HG03442 (cell line): ENCODE measurements around the gene POLR2B.
"Not testable (repeated sequence)": the region's sequence is repeated elsewhere in the genome, so short reads cannot be mapped to it uniquely, and the experiment has no call there.

Experiments
- ATAC-seq: cut with Tn5 transposase; IDR thresholded peaks from one replicate; pipeline ENCODE4 v1.9.1; 2021; ENCODE audit warnings: mild to moderate bottlenecking, moderate library complexity; ENCODE audit not compliant: unreplicated experiment

POLR2B gene

GRCh38 chr4:57051095-57051494 is 72.4 kb downstream of the POLR2B start:
- no peak for ATAC-seq

GRCh38 chr4:57051524-57051923 is 72.8 kb downstream of the POLR2B start:
- ATAC-seq = no peak

- no peak for ATAC-seq
Observed at GRCh38 chr4:57053508-57053907, 74.8 kb downstream of the POLR2B start.

- no peak for ATAC-seq
Observed at GRCh38 chr4:57055886-57056285, 77.2 kb downstream of the POLR2B start.

- ATAC-seq = no peak
Observed at GRCh38 chr4:57059890-57060716, 81.4 kb downstream of the POLR2B start.

- ATAC-seq = not testable (repeated sequence)
Observed at GRCh38 chr4:57060717-57061067, 82.0 kb downstream of the POLR2B start.

DNA sequence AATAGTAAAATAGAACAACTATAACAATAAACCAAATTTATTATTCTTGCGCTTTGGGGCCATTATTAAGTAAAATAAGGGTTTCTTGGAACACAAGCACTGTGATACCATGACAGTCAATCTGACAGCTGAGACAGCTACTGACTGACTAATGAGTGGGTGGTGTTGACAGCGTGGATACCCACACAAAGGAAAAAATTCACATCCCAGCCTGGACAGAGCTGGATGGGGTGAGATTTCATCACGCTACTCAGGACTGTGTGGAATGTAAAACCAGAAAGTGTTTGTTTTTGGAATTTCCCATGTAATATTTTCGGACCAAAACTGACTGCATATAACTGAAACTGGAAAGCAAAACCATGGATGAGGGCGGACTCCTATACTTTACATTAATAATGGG is 82.7 kb downstream of the POLR2B start:
- ATAC-seq = no peak

GRCh38 chr4:57063518-57063917 is 84.8 kb downstream of the POLR2B start:
- ATAC-seq = no peak

GRCh38 chr4:57064120-57064519 is 85.4 kb downstream of the POLR2B start:
- no peak for ATAC-seq

DNA sequence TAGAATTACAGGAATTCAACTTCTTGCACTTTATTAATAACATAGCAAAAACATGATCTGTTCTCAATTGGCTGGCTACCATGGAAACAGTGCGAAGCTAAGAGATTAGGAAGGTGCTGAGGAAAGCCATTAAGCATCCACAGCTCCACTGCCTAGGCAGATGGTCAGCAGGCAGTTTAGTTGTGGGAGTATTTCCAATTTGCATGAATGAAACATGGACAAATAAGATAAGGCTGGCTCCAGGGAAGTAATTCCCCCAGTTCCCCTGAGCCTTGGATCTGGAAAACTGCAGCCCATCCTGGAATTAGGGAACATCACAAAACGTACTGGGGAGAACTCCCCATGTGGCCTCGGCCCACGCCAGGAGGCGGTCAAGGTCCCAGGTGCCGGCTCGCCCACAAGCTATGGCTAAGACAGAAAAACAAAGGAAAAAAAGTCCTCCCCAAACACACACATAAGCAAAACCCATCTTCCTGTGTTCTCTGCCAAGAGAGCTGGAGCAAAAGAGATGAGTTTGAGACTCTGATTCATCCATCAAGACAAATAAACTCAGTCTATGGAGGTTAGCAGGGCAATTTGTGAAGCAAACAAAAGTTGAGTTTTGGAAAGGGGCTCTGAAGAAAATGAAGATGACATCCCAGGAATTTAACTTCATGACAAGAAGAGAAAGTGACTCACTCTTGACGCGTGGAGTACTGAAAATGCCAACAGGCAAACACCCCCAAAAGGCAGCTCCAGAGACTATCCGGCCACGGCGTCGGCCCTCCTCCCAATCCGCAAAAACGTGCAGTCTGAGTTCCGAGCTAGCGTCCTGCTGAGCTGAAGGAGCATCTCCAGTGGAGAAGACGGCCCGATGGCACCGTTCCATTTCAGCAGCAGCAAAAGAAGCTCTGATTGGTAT is 86.4 kb downstream of the POLR2B start:
- ATAC-seq = no peak

DNA sequence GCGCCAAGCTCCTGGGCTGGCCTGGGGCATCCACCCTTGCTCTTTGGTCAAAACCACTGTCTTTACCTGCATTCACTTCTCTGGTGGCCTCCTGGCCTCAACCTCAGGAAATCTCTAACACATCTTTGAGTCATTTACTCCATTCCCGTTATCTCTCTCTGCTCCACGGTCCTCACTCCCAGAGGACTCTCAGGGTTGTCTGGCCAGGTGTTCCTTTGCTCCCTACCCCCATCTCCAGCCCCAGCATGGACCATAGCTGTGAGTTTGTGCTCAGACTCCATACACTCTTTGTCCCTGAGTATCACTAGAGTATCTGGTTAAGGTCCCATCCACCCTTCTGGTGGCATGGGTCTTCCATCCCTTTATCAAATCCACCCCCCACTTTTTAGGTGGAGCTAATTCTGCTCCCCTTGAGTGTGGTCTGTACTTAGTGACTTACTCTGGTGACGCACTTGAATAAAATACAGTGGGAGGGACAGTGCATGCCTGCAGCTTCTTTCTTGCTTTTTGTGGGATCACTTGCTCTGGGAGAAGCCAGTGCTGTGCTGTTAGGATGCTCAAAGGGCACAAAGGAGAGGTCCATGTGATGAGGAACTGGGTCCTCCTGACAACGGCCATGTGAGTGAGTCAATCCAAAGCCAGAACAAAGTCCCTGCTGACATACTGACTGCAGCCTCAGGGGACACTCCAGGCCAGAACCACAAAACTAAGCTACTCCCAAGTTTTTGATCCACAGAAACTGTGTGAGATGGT is 87.2 kb downstream of the POLR2B start:
- ATAC-seq = no peak

DNA sequence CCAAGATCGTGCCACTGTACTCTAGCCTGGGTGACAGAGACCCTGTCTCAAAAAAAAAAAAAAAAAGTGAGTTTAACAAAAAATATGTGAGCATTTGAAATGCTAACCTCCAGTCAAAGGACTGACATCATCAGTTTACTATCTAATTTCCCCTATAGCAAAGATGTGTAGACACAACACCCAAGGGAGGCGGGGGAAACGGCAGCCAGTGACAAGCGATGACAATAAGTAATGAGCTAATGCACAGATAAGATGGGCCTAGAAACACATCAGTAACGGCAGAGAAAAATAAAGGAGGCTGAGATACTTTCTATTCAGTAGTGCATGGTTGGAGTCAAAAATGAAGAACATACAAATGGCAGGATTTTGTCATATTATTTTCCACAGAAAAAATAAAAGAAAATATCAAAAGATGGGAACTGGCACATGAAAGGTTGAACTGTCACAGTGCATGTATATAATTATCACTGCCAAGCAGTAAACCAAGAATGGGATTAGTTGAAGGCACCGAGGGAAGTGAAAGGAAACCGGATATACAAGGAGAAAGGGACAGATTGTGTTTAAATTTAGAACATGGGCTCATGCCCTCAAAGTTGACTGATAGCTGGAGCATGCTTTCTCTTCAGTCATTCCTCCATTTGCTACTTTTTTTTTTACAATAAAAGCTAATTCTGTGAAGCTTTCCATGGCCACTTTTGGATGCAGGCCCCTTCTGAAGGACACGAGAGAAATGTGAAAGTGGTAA is 89.7 kb downstream of the POLR2B start:
- no peak for ATAC-seq

DNA sequence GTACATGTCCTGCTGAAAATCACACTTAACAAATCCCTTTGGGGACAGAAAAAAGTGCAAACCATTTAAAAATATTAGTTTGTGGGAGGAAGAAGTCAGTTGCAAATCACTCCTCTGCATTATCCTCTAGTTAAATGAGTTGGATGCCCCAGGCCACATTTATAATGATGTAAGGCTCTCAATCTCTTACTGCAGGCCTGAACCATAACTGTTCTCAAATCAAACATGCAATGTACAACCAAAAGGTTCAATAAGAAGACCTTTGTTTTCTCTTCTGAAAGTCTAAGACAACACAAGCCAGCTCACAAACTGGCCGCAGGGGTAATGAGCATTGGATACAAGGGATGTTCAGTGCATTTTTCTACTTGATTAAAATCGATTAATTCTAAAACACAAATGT is 91.8 kb downstream of the POLR2B start:
- ATAC-seq = no peak

GRCh38 chr4:57071326-57071725 is 92.6 kb downstream of the POLR2B start:
- ATAC-seq = no peak

DNA sequence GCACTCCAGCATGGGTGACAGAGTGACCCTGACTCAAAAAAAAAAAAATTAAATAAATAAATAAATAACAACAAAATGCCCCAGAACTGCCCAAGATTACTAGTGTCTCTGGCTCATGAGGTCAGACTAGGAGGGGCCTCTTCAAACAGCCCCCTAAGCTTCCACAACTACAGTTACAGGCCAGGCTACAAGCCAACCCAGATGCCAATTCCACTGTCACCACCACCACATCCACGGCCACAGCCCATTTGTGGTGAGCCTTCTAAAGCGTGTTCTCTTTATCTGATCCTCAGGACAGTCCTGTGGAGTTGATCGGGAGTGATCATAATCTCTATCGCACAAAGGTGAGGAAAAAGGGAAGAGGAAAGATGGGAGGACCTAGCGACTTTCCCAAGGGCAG is 94.9 kb downstream of the POLR2B start:
- ATAC-seq = no peak

DNA sequence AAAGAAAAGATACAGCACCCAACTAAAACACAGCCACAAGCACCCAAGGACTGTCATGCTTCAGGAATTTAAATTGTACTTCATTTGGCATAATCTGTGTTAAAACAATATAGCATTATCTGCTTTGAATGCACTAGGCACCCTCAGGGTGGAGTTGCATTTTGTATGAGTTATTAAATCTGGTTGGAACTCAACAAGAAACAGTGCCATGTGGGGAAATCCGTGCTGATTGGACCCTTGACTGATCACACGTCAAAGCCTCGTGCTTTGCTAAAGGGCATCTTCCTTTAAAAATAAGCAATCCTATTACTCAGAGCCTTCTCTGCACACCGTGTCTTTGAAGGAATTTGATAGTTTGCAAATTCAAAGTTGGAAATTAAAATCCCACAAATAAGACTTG is 96.0 kb downstream of the POLR2B start:
- ATAC-seq = no peak

DNA sequence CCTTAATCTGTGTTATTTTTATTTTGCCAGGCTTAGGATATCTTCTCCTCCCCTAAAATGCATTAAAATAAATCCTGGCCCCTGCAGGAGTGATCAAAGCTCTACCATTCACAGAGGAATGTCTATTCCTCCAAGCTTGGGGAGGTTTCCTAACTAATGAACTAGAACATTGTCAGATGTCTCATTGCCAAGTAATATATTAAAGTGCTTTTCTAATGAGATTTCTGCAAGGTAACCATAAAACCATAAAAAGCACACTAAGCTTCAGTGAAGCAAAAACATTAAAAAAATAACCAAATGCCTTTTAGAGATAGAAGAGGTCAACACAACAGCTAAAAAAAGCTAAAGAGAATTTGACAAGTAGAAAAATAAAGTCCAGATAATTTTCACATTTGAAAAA is 96.7 kb downstream of the POLR2B start:
- no peak for ATAC-seq

GRCh38 chr4:57076646-57077045 is 98.0 kb downstream of the POLR2B start:
- ATAC-seq = no peak

DNA sequence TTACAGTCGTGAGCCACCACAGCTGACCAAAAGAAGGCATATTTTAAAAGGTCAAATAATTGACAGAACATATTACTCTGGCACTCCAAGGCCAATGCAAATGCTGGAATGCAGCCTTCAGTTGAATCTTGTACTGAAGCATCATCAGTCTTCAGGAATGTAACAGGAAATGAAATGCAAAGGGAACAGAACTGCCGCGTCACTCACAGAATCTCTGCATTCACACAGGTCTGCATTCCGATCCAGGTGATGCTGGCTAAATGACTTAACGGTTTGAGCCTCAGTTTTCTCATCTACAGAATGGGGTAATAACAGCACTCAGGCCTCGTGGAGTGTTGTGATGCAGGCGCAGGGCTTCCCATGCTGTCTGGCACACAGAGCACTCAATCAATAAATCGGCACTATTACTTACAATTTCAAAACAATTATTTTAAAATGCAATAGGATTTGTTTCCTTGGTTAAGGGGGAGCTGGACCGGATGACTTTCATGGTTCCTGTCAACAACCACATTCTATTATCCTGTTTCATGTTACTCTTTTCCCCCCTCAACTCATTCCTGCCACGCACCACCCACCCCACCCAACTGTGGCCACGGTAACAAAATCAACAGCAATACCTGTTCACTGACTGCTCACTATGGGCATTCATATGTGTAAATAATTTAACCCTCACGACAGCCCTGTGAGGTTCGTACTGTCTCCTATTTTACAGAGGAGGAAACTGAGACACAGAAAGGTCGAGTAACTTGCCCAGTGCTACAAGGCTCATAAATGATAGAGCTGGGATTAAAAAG is 99.1 kb downstream of the POLR2B start:
- ATAC-seq = no peak
